Activated CD4-positive, CD25-positive, alpha-beta regulatory T cell treated with anti-CD3 and anti-CD28 coated beads, Interleukin-2, amount 50 U/mL, for 24 hours (primary cell): ENCODE data around the gene MRRF.
"Not testable (repeated sequence)": the region's sequence is repeated elsewhere in the genome, so short reads cannot be mapped to it uniquely, and the experiment has no call there.

Experiments
- ATAC-seq, 2 donors: fragments of 150-1000 bp; cut with Tn5 transposase; one replicate each; pipeline ENCODE4 v1.10.0; 2021; ENCODE audit warnings: mild to moderate bottlenecking in 1 of 2, moderate library complexity in 1 of 2

MRRF gene

DNA sequence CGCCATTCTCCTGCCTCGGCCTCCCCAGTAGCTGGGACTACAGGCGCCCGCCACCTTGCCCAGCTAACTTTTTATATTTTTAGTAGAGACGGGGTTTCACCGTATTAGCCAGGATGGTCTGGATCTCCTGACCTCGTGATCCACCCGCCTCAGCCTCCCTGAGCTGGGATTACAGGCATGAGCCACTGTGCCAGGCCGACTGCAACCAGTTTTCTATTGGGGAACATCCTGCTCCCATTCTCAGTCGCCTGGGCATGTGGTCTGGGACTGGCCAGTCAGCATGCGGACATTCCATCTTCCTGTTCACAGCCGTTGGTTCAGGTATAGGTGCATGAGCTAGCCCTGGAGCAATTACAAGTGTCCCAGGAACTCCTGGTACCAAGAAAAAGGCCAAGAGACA, 98.4 kb downstream of the MRRF start:
- ATAC-seq: not testable (repeated sequence)

DNA sequence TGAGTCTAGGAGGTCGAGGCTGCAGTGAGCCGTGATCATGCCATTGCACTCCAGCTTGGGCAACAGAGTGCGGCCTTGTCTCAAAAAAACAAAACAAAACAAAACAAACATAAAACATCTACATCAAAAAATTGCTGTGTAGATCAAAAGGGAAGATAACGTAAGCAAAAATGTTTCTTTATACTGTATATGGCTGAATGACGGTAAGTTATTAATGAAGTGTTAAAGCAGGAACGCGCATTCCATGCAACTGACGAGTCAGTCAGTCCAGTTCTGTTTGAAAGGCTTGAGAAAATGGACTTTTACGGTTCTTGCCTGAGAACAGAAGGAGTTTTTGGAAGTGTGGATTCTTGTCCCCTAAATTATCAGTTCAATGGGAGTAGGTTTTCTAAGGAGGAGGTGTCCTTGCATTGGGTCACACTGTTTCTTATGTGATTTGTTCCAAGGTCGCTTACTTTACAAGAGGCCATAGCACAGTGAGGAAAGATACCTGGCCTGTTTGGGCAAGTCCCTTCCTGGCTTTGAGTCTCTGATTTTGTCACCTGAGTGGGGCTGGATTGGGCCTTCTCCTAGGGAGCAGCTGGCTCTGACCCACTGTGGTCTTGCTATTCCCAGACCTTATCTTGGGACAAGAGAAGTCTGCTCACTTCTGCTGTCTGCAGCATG, 99.6 kb downstream of the MRRF start:
- no peak for ATAC-seq

DNA sequence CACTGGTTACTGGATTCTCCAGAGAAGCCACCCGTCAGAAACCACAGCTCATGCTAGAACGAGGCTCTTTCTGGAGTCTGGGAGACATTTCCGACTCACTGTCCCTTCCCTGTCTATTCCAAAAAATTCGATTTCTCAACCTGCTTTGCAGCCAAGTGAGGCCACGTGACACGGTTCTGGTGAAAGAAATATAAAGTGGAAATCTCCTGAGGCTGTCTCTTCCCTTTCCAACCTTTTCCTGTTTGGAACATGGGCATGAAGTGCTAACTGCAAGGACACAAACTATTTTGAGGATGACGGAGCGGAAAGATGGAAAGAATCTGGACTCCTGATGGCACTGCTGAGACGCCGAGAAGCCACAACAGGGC, 100.1 kb downstream of the MRRF start:
- no peak for ATAC-seq

DNA sequence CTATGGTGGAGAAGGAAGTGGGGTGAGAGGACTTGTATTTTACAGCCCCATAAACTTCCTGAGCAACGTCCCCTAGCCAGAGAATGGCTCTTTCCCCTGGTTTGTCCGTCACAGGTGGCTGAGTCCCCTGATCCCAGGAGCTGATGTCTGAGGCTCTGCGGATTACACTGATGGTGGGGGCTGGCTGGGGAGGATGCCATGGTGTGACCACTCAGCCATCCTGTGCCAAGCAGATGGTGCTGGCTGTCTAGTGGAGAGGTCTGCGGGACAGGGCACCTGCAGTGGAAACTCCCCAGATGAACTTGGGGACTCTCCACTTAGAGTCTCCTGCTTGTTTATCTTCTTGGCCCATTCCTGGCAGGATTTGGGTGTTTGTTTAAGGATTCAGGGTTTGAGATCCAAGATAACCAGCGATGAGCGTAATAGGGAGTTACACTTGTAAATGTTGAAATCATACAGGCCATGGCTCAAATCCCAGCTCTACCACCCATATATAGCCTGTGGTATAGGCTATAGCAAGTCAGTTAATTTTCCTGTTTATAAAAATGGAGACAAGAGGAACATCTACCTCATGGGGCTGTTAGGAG, 101.5 kb downstream of the MRRF start:
- no peak for ATAC-seq

DNA sequence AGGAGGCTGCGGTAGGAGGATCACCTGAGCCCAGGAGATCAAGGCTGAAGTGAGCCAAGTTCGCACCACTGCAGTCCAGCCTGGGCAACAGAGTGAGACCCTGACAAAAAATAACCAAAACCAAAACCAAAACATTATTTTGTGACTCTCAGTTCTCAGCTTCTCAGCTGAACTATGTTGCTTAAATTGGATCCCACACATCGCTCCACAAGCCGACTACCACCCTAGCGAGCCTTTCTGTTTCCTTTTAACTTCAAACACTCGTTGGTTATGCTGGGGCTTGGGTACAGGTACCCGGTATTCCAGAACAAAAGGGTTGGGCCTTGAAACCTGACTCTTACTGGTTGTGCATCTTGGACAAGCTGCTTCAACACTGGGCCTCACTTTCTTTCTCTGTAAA, 102.4 kb downstream of the MRRF start:
- no peak for ATAC-seq

DNA sequence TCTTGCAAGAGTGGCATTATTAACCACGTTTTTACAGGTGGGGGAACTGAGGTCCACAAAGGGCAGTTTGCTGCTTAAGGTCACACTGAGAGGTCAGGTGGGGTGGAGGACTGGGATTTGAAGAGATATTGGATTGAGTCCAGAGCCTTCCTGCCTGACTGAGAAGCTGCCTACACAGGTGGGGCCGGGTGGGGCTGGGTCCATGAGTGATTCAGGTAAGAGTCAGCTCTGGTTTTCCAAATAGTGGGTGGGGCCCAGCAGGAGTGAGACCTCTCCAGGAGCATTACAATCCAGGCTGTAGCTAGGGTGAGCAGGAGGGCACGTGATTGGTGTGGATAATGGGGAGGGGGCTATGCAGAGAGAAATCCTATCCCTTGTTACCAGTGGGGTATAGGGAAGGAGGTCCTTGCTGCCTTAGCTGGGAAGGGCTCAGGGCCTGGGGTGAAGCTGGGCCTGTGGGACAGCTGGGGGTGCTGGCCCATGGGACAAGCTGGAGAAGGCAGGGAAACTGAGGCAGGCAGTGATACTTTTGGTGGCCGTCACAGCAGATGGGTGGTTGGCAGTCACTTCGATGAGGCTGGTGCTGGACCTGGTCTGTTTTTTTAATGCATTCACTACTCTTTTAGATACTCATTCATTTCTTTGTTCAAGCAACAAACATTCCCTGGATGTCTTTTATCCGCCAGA, 103.2 kb downstream of the MRRF start:
- no peak for ATAC-seq

DNA sequence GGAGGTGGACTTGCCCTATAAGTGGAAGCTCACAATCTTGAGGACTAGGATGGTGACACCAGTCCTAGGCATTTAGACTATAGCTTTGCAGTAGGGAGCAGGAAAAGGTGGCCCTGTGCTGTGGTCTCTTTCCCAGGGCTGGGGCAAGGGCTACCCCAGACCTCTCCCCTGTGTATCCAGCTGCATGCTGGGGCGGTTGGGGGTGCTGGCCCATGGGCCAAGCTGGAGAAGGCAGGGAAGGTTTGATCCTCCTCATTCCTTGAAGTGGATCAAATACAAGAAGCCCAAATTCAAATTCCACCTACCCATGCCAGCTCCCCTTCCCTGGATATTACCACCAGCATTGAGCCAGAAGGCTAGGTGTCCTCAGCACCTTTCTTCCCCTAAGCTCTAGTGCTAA, 104.0 kb downstream of the MRRF start:
- ATAC-seq: no peak

DNA sequence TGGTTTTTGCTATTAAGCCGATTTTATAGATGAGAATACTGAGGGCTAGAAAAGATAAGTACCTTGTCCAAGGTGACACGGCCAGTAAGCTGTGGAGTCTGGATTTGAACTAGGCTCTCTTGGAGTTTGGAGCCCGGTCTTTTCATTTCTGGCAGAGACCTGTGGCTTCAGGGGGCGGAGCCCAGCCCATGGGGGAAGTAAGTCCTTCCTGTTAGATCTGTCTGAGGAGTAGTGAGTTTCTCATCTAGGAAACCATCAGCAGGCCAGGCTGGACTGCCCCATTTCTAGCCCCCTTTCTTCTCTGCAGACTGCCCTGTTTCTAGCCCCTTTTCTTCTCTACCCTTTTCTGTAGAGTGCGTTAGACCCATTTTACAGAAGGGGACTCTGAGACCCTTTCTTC, 105.6 kb downstream of the MRRF start:
- ATAC-seq: no peak

DNA sequence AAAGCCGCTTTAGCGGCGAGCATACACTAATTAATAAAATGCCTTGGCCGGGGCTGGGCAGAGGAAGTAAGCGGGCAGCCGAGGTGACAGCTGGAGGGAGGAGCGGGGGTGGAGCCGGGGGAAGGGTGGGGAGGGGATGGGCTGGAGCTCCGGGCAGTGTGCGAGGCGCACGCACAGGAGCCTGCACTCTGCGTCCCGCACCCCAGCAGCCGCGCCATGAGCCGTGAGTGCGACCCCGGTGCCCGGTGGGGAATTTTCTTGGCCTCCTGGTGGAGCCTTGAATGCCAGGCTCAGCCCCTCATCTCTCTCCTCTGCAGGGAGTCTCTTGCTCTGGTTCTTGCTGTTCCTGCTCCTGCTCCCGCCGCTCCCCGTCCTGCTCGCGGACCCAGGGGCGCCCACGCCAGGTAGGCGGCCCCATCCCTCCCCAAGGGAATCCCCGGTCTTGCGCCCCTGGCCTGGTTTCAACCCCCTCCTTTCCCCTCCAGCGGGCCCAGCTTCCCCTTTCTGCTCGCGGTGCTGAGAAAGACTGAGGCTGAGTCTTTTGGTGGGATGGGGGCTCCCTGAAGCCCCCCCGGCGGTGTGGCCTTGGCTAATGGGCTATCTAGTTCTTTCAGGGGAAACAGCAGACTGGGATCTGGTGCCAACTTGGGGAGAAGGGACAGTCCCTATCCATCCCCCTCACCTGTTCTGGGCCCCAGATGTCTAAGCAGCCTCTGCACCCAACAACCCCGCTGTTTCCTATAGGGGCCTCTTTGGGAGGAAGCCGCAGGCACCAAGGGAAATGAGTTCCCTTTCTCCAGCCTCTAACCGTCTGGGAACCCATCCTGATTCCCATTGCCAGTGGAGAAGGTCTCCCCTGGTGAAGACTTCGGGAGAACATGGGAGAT, 106.4 kb downstream of the MRRF start, which contains the start of gene PTGS1:
PTGS1 (plus strand) TSS at position 156 of the 887 bp plus-strand sequence; CDS start at position 217, 61 bp downstream.
- ATAC-seq: peak; percentile 24 to 38

DNA sequence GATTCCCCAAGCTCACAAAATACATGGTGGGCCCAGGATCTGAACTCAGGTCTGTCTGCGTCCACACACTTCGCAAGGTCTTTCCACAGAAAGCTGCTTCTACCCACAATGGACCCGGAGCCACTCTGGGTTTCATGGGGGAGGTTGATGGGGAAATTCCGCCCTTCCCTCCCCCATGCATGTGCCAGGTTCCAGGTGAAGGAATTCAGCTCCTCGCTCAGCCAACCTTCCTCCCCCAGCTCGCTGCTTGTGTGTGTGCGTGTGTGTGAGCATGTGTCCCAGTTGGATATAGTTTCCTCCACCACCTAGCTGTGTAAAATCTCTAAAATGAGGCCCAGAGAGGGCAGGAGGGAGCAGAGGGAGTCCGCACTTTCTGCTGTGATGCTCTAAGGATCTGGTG, 107.2 kb downstream of the MRRF start:
- ATAC-seq: no peak

DNA sequence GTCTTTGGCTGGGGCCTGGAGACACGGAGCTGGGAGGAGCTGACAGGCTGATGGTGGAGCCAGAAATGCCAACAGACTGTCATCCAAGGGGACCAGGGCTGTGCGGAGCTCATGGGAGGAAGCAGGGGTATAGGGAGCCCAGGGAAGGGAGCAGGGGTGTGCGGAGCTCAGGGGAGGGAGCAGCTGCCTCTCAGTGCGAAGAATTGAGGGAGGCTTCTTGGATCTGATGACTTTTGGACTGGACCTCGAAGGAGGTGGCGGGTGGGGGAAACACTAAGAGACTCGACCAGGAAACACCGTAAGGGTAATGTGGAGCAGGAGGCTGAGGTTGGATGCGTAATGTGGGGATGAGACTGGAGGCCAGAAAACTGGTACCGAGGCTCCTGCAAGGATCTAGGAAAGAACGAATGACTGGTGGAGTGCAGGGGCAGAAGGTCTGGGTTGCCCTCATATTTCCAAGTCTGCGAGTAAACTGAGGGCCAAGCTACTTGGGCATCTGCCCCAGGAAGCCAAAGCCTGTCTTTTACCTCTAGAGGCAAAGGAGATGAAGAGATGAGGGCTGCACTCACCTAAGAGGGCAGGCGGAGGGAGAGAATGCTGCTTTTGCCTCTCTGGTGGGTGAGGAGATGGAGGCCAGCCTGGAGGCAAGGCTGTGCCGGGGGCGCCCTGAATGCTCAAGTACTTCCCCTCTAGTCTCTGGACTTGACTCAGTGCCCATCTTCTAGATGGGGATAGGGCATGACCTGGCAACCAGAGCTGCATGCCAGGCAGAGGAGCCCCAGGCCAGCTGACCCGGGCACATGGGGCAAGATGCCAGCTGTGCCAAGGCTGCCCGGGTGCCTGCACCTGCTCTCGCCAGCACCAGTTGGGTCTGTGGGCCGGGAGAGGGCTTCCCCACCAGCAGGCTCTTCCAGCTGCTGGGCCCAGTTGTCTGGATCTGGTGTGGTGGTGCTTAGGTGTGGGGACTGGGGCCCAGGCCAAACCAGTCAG, 108.5 kb downstream of the MRRF start:
- no peak for ATAC-seq

DNA sequence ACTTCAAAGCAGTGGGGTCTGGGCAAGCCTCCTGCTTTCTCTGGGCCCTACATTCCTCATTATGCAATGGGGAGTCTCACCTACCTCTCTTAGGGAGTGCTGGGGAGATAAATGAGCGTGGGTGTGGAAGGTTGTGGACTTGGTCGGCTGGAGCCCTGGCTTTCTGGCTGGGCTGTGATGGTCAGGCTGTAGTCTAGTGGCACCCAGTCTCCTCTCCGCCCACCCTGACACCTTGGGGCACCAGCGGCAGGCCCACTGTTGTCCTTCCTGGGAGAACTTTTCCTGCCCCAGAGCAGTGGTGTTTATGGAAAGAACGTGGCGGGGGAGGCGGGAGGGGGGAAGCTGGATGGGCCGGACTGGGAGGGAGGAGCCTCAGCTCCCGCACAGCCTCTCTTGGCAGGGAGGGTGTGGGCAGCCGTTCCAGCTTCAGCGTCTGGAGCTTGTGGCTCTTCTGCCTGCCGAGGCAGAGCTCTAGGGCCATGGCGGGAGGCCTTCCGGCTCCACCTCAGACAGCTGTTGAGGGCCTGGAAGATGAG, 110.3 kb downstream of the MRRF start:
- ATAC-seq: no peak

DNA sequence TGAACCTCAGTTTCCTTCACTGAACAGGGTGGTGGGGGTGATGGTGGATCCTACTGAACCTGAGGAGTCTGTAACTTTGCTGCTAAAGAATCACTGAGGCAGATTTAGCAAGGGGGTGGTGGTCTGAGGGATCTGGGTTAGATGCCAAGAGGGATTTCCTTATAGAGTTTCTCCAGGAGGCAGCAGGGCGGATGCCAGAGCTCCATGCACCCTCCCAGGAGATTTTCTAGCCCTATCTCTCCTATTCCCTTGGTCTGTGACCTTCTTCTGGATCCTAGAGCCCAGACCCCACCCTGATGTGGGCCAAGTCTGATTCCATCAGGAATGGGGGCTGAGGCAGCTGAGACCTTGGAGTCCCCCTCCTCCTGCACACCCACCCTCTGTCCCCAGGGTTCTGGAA, 112.1 kb downstream of the MRRF start:
- ATAC-seq: no peak

DNA sequence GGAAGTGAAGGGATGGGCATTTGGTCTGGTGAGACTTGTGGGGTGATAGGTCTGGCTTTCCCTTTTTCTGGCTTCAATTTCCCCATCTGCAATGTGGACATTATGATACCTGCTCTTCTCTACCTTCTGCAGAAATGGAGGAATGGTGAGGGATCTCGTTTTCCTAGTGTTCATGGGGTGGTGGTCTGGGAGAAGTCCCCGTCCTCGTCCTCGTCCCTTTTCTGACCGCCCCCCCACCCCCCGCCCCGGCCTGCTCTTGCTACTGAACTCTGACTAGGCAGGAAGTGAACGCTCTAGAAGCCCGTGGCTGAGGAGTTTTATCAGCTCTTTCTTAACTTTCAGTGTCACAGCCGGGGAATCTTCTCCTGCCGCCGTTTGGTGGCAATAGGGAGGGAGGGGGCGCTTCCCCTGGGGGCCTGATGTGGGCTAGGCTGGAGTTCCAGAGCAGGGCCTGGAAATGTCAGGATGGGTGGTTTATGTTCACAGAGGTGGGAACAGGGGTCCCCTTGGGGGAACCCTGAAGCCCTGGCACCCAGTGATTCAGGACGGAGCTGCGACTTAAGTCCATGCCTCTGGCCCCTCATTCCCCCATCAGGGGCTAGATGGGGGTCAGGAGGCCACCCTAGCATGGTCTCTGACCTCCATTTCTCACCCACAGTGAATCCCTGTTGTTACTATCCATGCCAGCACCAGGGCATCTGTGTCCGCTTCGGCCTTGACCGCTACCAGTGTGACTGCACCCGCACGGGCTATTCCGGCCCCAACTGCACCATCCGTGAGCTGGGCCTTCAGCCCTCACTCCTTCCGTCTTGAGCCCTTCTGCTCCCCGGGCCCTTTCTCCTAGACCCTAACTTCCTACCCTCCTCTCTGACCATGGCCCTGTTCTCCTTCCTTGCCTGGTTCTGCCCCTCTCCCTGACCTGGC, 112.8 kb downstream of the MRRF start:
- no peak for ATAC-seq

DNA sequence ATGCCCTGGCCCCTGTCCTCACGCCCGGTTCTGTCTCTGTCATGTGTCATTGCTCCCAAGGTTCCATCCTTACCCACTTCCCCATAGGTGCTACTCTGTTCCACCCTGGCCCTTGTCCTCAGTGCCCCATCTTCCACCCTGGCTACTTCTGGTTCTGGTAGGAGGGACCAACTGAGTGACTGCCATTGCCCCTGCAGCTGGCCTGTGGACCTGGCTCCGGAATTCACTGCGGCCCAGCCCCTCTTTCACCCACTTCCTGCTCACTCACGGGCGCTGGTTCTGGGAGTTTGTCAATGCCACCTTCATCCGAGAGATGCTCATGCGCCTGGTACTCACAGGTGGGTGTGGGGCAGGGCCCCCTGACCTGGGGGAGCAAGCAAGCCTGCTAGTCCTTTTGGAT, 113.6 kb downstream of the MRRF start:
- no peak for ATAC-seq

DNA sequence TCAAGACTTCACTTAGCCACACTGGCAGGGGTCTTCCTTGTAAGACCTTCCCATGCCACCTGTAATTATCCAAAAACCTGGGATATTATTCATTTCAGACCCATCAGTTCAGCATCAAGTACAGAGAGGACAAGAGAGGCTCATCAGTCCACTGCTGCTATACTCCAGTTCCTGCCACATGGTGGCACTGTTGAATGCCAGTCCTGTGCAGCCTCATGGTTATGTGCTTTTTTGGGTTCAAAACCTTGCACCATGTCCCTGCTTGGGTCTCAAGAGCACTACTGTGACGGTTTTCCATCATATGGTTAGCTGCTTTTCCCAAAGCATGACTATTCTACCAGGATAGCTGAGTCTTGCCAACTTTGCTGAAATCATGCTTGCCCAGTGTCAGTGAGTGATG, 114.7 kb downstream of the MRRF start:
- ATAC-seq: no peak

DNA sequence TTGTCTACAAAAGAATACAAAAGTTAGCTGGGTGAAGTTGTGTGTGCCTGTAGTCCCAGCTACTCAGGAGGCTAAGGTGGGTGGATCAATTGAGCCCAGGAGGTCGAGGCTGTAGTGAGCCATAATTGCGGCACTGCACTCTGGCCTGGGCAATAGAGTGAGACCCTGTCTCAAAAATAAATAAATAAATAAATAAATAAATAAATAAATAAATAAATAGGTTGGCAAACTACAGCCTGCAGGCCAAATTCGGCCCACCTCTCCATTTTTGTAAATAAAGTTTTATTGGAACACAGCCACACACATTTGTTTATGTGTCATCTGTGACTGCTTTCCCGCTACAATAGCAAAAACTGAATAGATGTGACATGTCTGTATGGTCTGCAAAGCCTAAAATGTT, 115.6 kb downstream of the MRRF start:
- ATAC-seq: no peak
